Measurements from ENCODE around the gene DYNLRB1.

The DYNLRB1 gene

GRCh38 chr20:34560141-34560523 is 43.9 kb downstream of the DYNLRB1 start:
- no peak for TF ChIP-seq CTCF (IDR thresholded peaks at IDR 0.05)

- no peak for TF ChIP-seq CTCF (IDR thresholded peaks at IDR 0.05)
Observed at GRCh38 chr20:34560614-34561013, 44.4 kb downstream of the DYNLRB1 start.

GRCh38 chr20:34561661-34562060 is 45.4 kb downstream of the DYNLRB1 start:
- TF ChIP-seq CTCF (IDR thresholded peaks at IDR 0.05), result no peak

- peak; percentile 24; the same call in 1 of the 2 replicates for TF ChIP-seq CTCF (IDR thresholded peaks at IDR 0.05)
Observed at GRCh38 chr20:34562641-34563040, 46.4 kb downstream of the DYNLRB1 start.

- no peak for TF ChIP-seq CTCF (IDR thresholded peaks at IDR 0.05)
Observed at GRCh38 chr20:34564833-34565232, 48.6 kb downstream of the DYNLRB1 start.

- no peak for TF ChIP-seq CTCF (IDR thresholded peaks at IDR 0.05)
Observed at GRCh38 chr20:34566978-34567891, 51.0 kb downstream of the DYNLRB1 start.

GRCh38 chr20:34567892-34568865 is 52.0 kb downstream of the DYNLRB1 start:
- TF ChIP-seq CTCF (IDR thresholded peaks at IDR 0.05), result no peak
